Hepatocyte (in vitro differentiated cells): ENCODE measurements around the gene RPP30. TPM values are rescaled to one million over a fixed set of nuclear protein-coding genes. Genes with fewer than 3 reads are reported as not detected.

ENCODE experiments used
- DNase-seq: peaks from one replicate; pipeline ENCODE4 v3.0.0-alpha.2; 2016; ENCODE audit warnings: low spot score
- H2AFZ ChIP-seq: fragments of 200-600 bp; sonication (generic); 2 replicates; pipeline ENCODE4 v1.6.0; 2016; ENCODE audit warnings: antibody characterized with exemption, mild to moderate bottlenecking
- H3K27ac ChIP-seq: fragments of 200-600 bp; sonication (generic); 2 replicates; pipeline ENCODE4 v1.5.1; 2016; ENCODE audit warnings: mild to moderate bottlenecking
- H3K27me3 ChIP-seq: fragments of 200-600 bp; sonication (generic); 2 replicates; pipeline ENCODE4 v1.6.1; 2016
- H3K36me3 ChIP-seq: fragments of 200-600 bp; sonication (generic); replicated peaks from 2 replicates; pipeline ENCODE4 v1.5.1; 2016; ENCODE audit warnings: low read depth; ENCODE audit not compliant: insufficient read depth
- H3K4me1 ChIP-seq: fragments of 200-600 bp; sonication (generic); 2 replicates; pipeline ENCODE4 v1.5.1; 2016; ENCODE audit warnings: mild to moderate bottlenecking, moderate library complexity; ENCODE audit not compliant: insufficient read depth
- H3K4me2 ChIP-seq: fragments of 200-600 bp; sonication (generic); 2 replicates; pipeline ENCODE4 v1.6.0; 2016
- H3K4me3 ChIP-seq: fragments of 200-600 bp; sonication (generic); 2 replicates; pipeline ENCODE4 v1.5.1; 2016; ENCODE audit warnings: mild to moderate bottlenecking
- H3K79me2 ChIP-seq: fragments of 200-600 bp; sonication (generic); 2 replicates; pipeline ENCODE4 v1.6.0; 2017; ENCODE audit warnings: mild to moderate bottlenecking
- H3K9me2 ChIP-seq: fragments of 200-600 bp; sonication (generic); replicated peaks from 2 replicates; pipeline ENCODE4 v1.6.0; 2017; ENCODE audit warnings: mild to moderate bottlenecking; ENCODE audit not compliant: insufficient read depth
- H3K9me3 ChIP-seq: fragments of 200-600 bp; sonication (generic); 2 replicates; pipeline ENCODE4 v1.5.1; 2016; ENCODE audit warnings: low read depth, mild to moderate bottlenecking
- H4K20me1 ChIP-seq: fragments of 200-600 bp; sonication (generic); 2 replicates; pipeline ENCODE4 v1.6.0; 2016; ENCODE audit warnings: mild to moderate bottlenecking; ENCODE audit not compliant: insufficient read depth, poor library complexity, severe bottlenecking
- CTCF ChIP-seq: fragments of 200-600 bp; sonication (generic); IDR thresholded peaks from 2 replicates; pipeline ENCODE4 v1.5.1; 2016; ENCODE audit warnings: antibody characterized with exemption, mild to moderate bottlenecking; ENCODE audit not compliant: poor library complexity
- EZH2 ChIP-seq: fragments of 200-600 bp; sonication (generic); IDR thresholded peaks from 2 replicates; pipeline ENCODE4 v1.6.1; 2016; ENCODE audit warnings: antibody characterized with exemption, mild to moderate bottlenecking, borderline replicate concordance
- EZH2phosphoT487 ChIP-seq: fragments of 200-600 bp; sonication (generic); IDR thresholded peaks from one replicate; pipeline ENCODE4 v1.6.1; 2018; ENCODE audit warnings: antibody characterized with exemption, mild to moderate bottlenecking, low read depth, moderate library complexity; ENCODE audit not compliant: unreplicated experiment, severe bottlenecking
- WGBS: methylation state at CpG from one replicate; pipeline ENCODE4 v1.1.6; 2016; ENCODE audit warnings: low lambda C conversion rate; ENCODE audit errors: missing lambda C conversion rate; 5-methylcytosine and 5-hydroxymethylcytosine counted together
- polyA plus RNA-seq: library from polyadenylated mRNA; unstranded; fragments of >200 nt; fragmentation: Nextera tagmentation; extraction: Ambion mirVana; gene quantifications from 2 replicates; pipeline ENCODE4 v1.2.1, GENCODE V29; 2016
- total RNA-seq: library from RNA; depleted of rRNA; stranded (reverse); fragments of >200 nt; gene quantifications from 2 replicates; pipeline ENCODE4 v1.2.3, GENCODE V29; 2014

RPP30 gene
- total and polyA plus RNA-seq, 2 experiments from 2014 or later, result 33.1 to 38.6 TPM

- Histone ChIP-seq H3K79me2 (no peaks in the 10 kb centered on the region), H3K27me3 (peaks cover 59% of the 10 kb centered on the region), H3K4me2 (peak overlapping the region; percentile 92), H3K27ac (no peak overlapping the region), H3K9me3 (no peaks in the 10 kb centered on the region), H3K9me2 (no peaks in the 10 kb centered on the region), H3K4me1 (peaks cover 7% of the 10 kb centered on the region), H2AFZ (no peak overlapping the region), H3K4me3 (no peak overlapping the region), H4K20me1 (no peaks in the 10 kb centered on the region), H3K36me3 (no peaks in the 10 kb centered on the region)
- DNase-seq, result no peak
- 94% methylated on average over 3 of the region's 3 CpGs for WGBS
- TF ChIP-seq EZH2phosphoT487, result no peak
Observed at GRCh38 chr10:90856261-90856660, 15.5 kb upstream of the RPP30 start.

- Histone ChIP-seq H3K4me3 (peak overlapping the region; percentile 61), H3K4me1 (peaks cover 7% of the 10 kb centered on the region), H4K20me1 (no peaks in the 10 kb centered on the region), H3K9me2 (no peaks in the 10 kb centered on the region), H3K79me2 (no peaks in the 10 kb centered on the region), H3K36me3 (no peaks in the 10 kb centered on the region), H2AFZ (peak overlapping the region; percentile 95), H3K9me3 (no peaks in the 10 kb centered on the region), H3K27ac (no peak overlapping the region), H3K4me2 (peak overlapping the region; percentile 92), H3K27me3 (peaks cover 67% of the 10 kb centered on the region)
- 7% methylated on average over 59 of the region's 59 CpGs for WGBS
- no peak for DNase-seq
- peak; percentile 58 for TF ChIP-seq EZH2
- no peak for TF ChIP-seq CTCF
- TF ChIP-seq EZH2phosphoT487, result no peak
Observed at GRCh38 chr10:90856964-90857634, 14.7 kb upstream of the RPP30 start.

DNA sequence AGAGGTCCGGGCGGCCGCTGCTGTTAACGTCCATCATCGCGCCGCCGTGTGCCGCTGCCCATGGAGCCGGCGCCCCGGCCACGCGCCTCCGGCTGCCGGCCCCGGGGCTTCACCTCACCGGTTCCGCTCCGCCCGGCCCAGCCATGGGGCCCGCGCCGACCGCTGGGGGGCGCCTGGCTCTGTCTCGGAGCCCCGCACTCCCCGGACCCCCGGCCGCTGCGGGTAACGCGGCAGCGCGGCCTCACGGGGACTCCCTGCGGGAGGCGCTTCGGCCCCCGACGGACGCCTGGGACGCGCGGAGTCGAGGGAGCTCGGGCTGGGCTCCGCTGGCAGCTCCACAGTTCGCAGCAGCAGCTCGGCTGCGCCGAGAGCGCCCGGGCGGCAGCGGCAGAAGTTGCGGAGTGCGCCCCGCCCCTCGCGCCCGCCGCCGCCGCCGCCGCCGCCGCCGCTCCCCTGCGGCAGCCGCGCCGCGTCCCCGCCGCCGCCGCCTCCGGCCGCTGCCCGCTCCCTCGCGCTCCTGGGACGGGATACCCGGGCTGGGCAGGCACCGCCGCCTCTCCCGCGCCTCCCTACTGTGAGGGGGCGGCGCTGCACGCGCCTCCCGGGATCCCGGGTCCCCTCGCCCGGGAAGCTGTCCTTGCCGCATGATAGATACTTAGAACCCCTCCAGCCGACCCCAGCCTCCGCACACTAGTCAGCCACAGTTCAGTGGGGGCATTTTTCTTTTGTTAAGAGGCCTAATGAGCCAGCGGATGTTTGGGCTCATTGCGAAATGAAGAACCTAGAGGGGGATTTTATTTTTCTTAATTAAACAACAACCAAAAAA is 13.9 kb upstream of the RPP30 start, which contains the start of gene HTR7:
Gene HTR7, minus strand, starts transcription at position 405 of the 826 bp plus-strand sequence. Its CDS starts 368 bp downstream, at position 37.
- peak within 1 kb of the TSS; percentile 69 for H3K4me3 ChIP-seq
- TF ChIP-seq EZH2phosphoT487 (no peak), CTCF (peak; percentile 48)
- no peaks in the 10 kb centered on the region for H3K9me2 ChIP-seq
- no peaks in the 10 kb centered on the region for H3K9me3 ChIP-seq
- peak within 1 kb of the TSS; percentile 97 for H2AFZ ChIP-seq
- WGBS, result under 1% methylated on average over 55 of the region's 104 CpGs
- no peaks in the 10 kb centered on the region for H3K79me2 ChIP-seq
- peak; percentile 62 for DNase-seq
- peak within 1 kb of the TSS; percentile 92 for H3K4me2 ChIP-seq
- no peak within 1 kb of the TSS for H3K27ac ChIP-seq
- peaks cover 7% of the 10 kb centered on the region for H3K4me1 ChIP-seq
- H4K20me1 ChIP-seq, result no peaks in the 10 kb centered on the region
- H3K27me3 ChIP-seq, result peaks cover 69% of the 10 kb centered on the region
- no peaks in the 10 kb centered on the region for H3K36me3 ChIP-seq

GRCh38 chr10:90858461-90858968 is 13.3 kb upstream of the RPP30 start:
- 40% methylated on average over 10 of the region's 10 CpGs for WGBS
- peak overlapping the region; percentile 69 for H3K4me3 ChIP-seq
- H3K9me3 ChIP-seq, result no peaks in the 10 kb centered on the region
- no peak for TF ChIP-seq EZH2
- no peak for TF ChIP-seq EZH2phosphoT487
- no peak for TF ChIP-seq CTCF
- H3K79me2 ChIP-seq, result no peaks in the 10 kb centered on the region
- no peak overlapping the region for H3K27ac ChIP-seq
- H3K9me2 ChIP-seq, result no peaks in the 10 kb centered on the region
- no peaks in the 10 kb centered on the region for H3K36me3 ChIP-seq
- peaks cover 7% of the 10 kb centered on the region for H3K4me1 ChIP-seq
- peak overlapping the region; percentile 92 for H3K4me2 ChIP-seq
- no peak for DNase-seq
- peaks cover 69% of the 10 kb centered on the region for H3K27me3 ChIP-seq
- H4K20me1 ChIP-seq, result no peaks in the 10 kb centered on the region
- H2AFZ ChIP-seq, result peak overlapping the region; percentile 97
